Measurements from ENCODE around the gene PLXNB2.
A peak's percentile ranks its signal among the peaks of the same experiment; 100 is the strongest.
"Not testable (repeated sequence)": the region's sequence is repeated elsewhere in the genome, so short reads cannot be mapped to it uniquely, and the experiment has no call there.

The PLXNB2 gene

DNA sequence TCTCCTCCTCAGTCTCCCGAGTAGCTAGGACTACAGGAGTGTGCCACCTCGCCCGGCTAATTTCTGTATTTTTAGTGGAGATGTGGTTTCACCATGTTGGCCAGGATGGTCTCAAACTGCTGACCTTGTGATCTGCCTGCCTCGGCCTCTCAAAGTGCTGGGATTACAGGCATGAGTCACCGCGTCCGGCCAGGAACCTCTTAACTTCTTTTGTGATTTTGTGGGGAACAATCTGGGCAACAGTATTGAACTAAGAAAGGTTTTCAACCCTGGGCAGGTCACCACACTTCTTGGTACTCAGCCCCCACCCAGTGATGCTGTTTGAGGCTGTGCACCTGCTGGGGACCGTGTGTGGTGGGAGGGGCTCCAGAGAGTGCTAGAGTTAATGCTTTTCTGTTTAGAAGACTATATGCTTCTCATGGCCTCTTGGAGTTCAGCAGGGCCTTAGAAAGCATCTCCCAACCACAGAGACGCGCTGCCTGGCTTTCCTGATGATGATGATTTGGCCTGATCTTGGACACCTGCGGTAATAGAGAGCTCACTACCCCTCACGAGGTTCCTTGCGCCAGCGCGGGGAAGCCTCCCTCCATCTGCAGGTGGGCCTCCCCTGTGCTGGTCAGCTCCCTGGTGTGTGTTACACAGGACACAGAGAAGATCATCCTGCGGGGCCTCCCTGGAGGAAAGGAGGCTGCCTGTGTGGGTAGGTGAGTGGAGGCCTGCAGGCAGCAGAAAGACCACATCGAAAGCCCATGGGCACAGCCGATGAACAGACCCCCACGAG lies 18.2 kb upstream of the PLXNB2 start:
- peak; percentile 49 for DNase-seq

- DNase-seq = no peak
These were observed 16.5 kb upstream of the PLXNB2 start for GRCh38 chr22:50323900-50324299.

DNA sequence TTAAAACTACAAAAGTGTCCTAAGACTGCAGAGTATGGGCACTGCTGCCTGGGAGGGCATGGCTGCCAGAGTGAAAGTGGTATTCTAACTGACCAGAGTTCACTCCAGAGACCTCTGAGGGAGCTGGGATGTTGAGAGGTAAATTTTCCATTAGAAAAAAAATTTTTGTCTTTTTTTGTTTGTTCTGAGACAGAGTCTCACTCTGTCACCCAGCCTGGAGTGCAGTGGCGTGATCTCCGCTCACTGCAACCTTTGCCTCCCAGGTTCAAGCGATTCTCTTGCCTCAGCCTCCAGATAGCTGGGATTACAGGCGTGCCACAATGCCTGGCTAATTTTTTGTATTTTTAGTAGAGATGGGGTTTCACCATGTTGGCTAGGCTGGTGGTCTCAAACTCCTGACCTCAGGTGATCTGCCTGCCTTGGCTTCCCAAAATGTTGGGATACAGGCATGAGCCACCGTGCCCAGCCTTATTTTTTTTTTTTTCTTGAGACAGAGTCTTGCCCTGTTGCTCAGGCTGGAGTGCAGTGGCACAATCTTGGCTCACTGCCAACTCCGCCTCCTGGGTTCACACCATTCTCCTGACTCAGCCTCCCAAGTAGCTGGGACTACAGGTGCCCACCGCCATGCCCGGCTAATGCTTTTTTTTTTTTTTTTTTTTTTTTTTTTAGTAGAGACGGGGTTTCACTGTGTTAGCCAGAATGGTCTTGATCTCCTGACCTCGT lies 15.1 kb upstream of the PLXNB2 start:
- DNase-seq = not testable (repeated sequence)

DNA sequence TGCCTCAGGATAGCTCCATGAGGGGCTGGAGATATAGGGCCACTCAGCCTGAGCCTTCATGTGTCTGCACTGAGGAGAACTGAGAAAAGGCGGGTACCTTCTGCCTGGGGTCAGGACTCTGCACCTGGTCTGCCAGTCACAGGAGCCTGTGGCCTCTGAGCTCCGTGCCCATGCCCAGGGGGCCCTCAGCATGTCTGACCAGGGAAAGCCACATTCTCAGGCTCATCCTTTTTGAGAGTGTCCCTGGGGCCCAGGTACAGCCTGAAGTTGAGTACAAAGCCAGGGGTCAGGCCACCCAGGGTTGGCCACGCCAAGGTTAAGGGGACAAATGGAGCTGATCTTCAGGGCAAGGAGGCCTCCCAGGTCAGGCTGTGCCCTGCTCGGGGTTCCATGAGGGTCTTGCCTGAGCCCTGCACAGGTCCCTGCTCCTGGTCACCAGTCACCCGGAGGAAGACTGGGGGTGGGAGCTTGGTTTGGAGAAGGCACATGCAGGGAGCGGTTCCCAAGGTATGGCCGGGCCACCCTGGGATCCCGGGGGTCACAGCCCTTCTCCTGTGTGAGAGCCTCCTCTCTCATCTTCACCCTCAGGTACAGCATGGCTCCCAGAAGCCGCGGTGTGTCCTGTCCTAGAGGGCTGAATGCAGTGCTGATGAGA lies 13.4 kb upstream of the PLXNB2 start:
- no peak for DNase-seq

DNA sequence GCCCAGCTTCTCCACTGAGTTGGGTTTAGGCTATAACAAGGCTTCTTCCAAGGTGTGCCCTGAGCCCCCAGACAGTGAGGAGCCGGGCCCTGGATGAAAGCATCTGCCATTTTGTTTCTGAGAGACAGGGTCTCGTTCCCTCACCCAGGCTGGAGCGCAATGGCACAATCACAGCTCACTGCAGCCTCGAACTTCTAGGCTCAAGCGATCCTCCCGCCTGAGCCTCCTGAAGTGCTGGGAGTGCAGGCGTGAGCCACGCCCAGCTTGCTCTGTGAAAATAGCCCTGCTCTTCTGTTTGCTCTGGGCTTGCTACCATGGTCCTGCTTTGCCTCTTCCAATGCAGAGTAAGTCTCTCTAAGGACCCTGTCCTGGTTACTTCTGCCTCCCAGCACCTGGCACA lies 12.7 kb upstream of the PLXNB2 start:
- DNase-seq = no peak

DNA sequence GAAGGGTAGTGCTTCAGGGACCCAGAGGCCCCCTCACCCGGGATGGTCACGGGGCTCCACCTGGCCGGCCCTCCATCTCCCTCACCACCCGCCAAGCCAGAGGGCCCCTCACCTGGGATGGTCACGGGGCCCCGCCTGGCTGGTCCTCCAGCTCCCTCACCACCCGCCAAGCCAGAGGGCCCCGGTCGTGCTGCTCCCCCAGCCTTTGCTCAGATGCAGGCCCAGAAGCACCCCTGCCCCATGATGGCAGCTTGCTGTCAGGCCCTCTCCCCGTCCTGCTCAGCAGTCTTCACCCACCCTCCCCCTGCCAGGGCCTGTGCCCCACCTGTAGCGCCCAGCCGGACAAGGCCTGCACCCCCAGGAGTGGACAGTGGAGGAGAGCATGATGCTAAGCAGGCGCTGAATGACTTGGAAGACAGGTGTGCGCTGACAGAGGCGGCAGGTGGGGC lies 12.1 kb upstream of the PLXNB2 start:
- no peak for DNase-seq

DNA sequence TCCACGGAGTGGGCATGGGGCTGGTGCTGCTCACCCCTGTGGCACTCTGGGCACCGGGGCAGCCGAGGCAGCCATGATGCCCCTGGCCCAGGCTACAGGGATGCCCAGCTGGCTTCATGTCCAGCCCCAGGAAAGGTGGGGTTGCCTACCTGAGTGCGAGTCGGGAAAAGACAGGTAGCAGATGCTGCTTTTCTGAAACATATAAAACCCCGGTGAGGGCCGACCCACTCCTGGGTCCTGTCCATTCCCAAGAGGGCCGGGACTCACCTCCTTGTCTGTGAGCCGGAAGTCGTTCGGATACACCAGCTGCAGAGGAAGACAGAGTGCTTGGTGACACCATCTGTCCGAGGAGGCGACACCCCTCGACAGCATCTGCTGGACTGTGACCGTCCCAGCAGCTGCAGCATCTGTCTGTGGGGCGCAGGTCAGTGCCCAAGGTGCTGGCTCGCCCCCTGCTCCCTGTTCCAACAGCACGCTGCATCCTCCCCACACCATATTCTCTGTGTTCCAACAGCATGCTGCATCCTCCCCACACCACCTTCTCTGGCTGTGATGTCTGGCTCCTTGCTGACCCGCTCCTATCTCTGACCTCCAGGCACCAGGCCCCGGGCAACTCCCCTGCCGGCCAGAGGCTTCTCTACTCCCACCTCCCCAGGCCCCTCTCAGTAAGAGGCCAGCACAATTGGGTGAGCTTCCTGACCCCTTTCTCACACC lies 11.4 kb upstream of the PLXNB2 start:
- DNase-seq = no peak

GRCh38 chr22:50318356-50318697 lies 10.9 kb upstream of the PLXNB2 start:
- DNase-seq = no peak

DNA sequence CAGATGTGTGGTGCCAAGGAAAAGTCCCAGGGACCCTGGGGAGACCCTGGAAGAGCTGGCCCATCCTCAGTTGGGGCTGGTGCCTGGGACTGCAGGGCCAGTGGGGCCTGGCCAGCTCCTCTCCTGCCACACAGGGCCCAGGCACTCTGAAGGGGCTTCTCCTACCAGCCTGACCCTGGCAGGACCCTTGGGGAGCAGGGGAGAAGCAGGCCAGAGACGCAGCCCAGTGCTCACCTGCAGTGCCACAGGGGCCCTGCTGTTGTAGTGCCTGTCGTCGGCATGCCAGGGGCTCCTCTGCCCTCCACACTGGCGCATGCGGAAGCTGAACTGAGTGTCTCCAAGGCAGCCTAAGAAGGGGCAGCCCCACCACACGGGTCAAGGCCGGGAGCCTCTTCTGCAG lies 10.2 kb upstream of the PLXNB2 start:
- DNase-seq = no peak

DNA sequence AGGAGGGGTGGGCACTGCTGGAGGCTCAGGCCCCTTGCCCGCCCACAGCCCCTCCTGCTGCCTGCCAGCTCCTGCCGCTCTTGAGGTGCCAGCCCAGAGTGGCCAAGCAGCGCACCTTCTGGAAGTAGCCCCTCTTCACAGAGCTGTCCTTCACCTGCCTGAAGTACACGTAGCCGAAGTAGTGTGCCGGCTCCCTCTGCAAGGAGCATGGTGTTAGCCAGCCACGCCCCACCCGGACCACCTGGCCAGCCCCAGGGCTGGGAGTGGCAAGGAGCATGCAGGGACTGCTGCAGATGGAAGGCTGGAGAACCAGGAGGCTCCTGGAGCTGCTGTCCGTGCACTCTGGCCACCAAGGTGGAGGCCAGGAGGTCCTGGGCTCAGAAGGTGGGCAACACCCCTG lies 9.7 kb upstream of the PLXNB2 start:
- DNase-seq = no peak

DNA sequence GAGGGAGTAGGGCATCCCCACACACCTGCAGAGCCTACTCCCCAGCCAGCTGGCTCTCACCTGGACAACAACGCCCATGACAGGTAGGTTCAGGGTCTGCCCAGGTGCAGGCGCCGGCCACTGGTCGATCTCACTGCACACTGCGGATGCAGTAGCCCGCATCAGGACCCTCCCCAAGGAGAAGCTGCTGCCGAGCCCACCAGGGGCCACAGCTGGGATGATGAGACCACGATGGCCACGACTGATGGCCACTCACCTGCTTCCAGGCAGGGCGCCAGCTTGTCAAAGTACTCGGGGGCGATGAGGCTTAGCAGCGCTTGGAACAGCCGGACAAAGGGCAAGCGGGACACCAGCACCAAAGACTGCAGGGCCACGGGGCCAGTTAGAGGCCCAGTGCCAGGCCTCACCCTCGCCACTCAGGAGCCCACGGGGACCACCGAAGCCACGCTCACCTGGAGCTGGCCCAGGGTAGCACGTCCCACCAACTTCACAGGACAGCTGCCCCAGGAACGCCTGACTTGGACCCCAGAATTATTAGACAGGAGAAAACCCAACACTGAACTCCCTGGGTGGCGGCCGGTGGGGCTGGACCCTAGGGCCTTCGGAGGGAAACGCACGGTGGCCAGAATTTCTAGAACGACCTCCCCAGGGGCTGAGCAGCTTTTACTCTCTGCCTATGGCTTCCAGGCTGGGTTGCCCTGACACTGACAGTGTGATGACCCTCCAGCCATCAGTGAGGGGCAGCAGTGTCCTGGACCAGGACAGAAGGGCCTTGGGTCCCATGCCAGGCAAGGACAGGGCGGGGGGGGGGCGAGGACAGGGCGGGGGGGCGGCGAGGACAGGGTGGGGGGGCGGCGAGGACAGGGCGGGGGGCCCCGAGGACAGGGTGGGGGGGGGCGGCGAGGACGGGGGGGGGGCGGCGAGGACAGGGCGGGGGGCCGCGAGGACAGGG lies 8.9 kb upstream of the PLXNB2 start:
- no peak for DNase-seq

- no peak for DNase-seq
These were observed 8.1 kb upstream of the PLXNB2 start for GRCh38 chr22:50315289-50316113.

DNA sequence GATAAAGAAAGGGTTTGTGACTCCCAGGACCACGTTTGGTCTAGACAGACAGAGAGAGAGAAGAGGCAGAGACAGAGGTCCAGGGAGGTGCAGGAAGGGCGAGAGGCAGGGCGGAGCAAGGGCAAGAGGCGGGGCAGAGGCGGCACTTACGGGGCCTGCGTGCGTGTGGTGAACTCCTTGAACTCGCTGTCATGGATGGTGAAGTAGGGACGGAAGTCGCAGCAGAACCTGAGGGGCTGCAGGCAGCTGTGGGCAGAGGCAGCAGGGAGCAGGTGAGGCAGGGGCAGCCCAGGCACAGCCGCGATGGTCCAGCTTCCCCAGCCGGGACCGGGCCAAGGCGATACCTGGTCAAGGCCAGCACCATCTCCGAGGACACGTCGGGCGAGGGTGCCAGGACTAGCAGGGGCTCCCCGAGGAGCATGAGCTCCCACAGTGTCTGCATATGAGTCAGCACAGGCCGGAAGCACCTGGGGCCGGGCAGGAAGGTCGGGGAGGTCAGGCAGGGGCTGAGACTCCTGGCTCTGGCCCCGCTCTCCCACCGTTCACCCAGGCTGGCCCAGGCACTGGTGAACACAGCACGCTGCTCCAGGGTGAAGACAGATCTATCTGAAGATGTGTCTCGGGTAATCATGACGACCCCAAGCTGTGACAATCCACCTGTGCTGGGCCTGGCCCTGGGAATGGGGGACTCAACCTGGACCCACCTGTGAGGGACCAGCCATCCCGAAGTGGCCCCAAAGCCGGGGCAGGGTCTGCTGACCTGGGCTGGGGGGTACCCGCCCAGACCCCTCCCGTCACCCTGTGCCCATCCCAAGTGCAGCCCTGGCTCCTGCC lies 7.2 kb upstream of the PLXNB2 start:
- DNase-seq = no peak

- DNase-seq = no peak
These were observed 6.6 kb upstream of the PLXNB2 start for GRCh38 chr22:50314081-50314454.

GRCh38 chr22:50313600-50313999 lies 6.2 kb upstream of the PLXNB2 start:
- DNase-seq = no peak

DNA sequence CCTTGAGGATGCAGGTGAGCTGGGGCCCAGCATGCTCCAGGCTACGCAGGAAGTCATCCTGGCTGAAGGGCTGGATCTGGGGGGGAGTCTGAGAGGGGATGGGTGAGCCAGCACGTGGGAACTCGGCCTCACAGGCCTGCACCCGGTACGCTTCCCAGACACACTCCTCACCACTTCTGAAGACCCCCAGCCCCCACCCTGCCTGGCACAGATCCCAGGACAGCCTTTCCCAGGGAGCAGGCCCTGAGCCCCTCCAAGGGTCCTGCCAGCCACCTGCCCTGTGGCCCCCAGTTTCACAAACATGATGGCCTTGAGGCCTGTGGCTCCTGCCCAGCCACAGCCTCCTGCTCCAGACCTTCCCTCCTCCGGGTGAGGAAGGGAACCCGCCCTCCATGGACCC lies 5.6 kb upstream of the PLXNB2 start:
- no peak for DNase-seq

- DNase-seq = no peak
These were observed 4.9 kb upstream of the PLXNB2 start for GRCh38 chr22:50312371-50312770.

GRCh38 chr22:50311606-50312351 lies 4.3 kb upstream of the PLXNB2 start:
- no peak for DNase-seq

- DNase-seq = no peak
These were observed 3.6 kb upstream of the PLXNB2 start for GRCh38 chr22:50310949-50311444.
